GM23338 (cell line): Measurements from ENCODE around the gene GLB1L. TPM values are rescaled to one million over a fixed set of nuclear protein-coding genes. Genes with fewer than 3 reads are reported as not detected.
A peak's percentile ranks its signal among the peaks of the same experiment; 100 is the strongest.

Experiments used
- ATAC-seq: fragments of 200-7000 bp; cut with Tn5 transposase; 3 replicates; pipeline ENCODE4 v1.9.1; 2020
- DNase-seq: peaks from one replicate; pipeline ENCODE4 v3.0.0-alpha.2; 2015; ENCODE audit warnings: low spot score
- H2AFZ ChIP-seq: fragments of 200-600 bp; sonication (generic); 2 replicates; pipeline ENCODE4 v1.8.0; 2016; ENCODE audit warnings: antibody characterized with exemption, mild to moderate bottlenecking, moderate library complexity
- H3F3A ChIP-seq: fragments of 200-600 bp; sonication (generic); replicated peaks from 2 replicates; pipeline ENCODE4 v1.8.0; 2017; ENCODE audit warnings: antibody characterized with exemption, mixed run types, low read depth
- H3K27ac ChIP-seq: fragments of 200-600 bp; sonication (generic); 2 replicates; pipeline ENCODE4 v1.6.1; 2016; ENCODE audit warnings: low read depth
- H3K27me3 ChIP-seq: fragments of 200-600 bp; sonication (generic); 2 replicates; pipeline ENCODE4 v1.8.0; 2016; ENCODE audit warnings: mild to moderate bottlenecking, mixed run types, moderate library complexity; ENCODE audit not compliant: insufficient read depth
- H3K36me3 ChIP-seq: fragments of 200-600 bp; sonication (generic); 2 replicates; pipeline ENCODE4 v1.8.0; 2016; ENCODE audit warnings: mild to moderate bottlenecking; ENCODE audit not compliant: insufficient read depth
- H3K4me1 ChIP-seq: fragments of 200-600 bp; sonication (generic); 2 replicates; pipeline ENCODE4 v1.8.0; 2016; ENCODE audit warnings: mild to moderate bottlenecking, moderate library complexity; ENCODE audit not compliant: insufficient read depth
- H3K4me2 ChIP-seq: fragments of 200-600 bp; sonication (generic); 2 replicates; pipeline ENCODE4 v1.7.1; 2017; ENCODE audit warnings: mixed run types
- H3K4me3 ChIP-seq: fragments of 200-600 bp; sonication (generic); 2 replicates; pipeline ENCODE4 v1.6.1; 2016; ENCODE audit warnings: mixed run types
- H3K79me2 ChIP-seq: fragments of 200-600 bp; sonication (generic); replicated peaks from 2 replicates; pipeline ENCODE4 v1.8.0; 2017; ENCODE audit warnings: mild to moderate bottlenecking; ENCODE audit not compliant: insufficient read depth
- H3K9me2 ChIP-seq: fragments of 200-600 bp; sonication (generic); 2 replicates; pipeline ENCODE4 v1.8.0; 2017; ENCODE audit not compliant: insufficient read depth
- H4K20me1 ChIP-seq: fragments of 200-600 bp; sonication (generic); replicated peaks from 2 replicates; pipeline ENCODE4 v1.8.0; 2017; ENCODE audit warnings: mild to moderate bottlenecking; ENCODE audit not compliant: insufficient read depth
- H3K27ac Mint-ChIP-seq: 2 replicates; pipeline ENCODE4 v1.8.0; 2020; ENCODE audit warnings: inconsistent platforms, mild to moderate bottlenecking, moderate library complexity, mixed read lengths
- H3K27me3 Mint-ChIP-seq: 3 replicates; pipeline ENCODE4 v1.8.0; 2022; ENCODE audit warnings: low read depth, mild to moderate bottlenecking, moderate library complexity, mixed read lengths, inconsistent platforms; ENCODE audit not compliant: insufficient read depth, poor library complexity
- H3K36me3 Mint-ChIP-seq: 3 replicates; pipeline ENCODE4 v1.8.0; 2021; ENCODE audit warnings: low read depth, mild to moderate bottlenecking, inconsistent platforms, moderate library complexity, mixed read lengths
- H3K4me1 Mint-ChIP-seq: 3 replicates; pipeline ENCODE4 v1.8.0; 2020; ENCODE audit warnings: mild to moderate bottlenecking, inconsistent platforms, mixed read lengths
- H3K4me3 Mint-ChIP-seq: 3 replicates; pipeline ENCODE4 v1.8.0; 2021; ENCODE audit warnings: moderate library complexity, mild to moderate bottlenecking, inconsistent platforms, mixed read lengths
- H3K9me3 Mint-ChIP-seq: 3 replicates; pipeline ENCODE4 v1.8.0; 2020; ENCODE audit warnings: moderate library complexity, mild to moderate bottlenecking, inconsistent platforms, mixed read lengths
- EZH2 ChIP-seq: fragments of 200-600 bp; sonication (generic); IDR thresholded peaks from one replicate; pipeline ENCODE4 v1.8.0; 2017; ENCODE audit warnings: antibody characterized with exemption, mild to moderate bottlenecking, low read depth; ENCODE audit not compliant: unreplicated experiment
- EZH2phosphoT487 ChIP-seq: fragments of 200-600 bp; sonication (generic); IDR thresholded peaks from one replicate; pipeline ENCODE4 v1.8.1; 2018; ENCODE audit warnings: antibody characterized with exemption; ENCODE audit not compliant: unreplicated experiment
- JUNB ChIP-seq: IDR thresholded peaks from one replicate; pipeline ENCODE4 v1.6.1; 2016; ENCODE audit warnings: antibody characterized with exemption; ENCODE audit not compliant: unreplicated experiment
- NANOG ChIP-seq: IDR thresholded peaks from 2 replicates; pipeline ENCODE4 v1.6.1; 2016; ENCODE audit warnings: antibody characterized with exemption, borderline replicate concordance
- STAT1 ChIP-seq: IDR thresholded peaks from one replicate; pipeline ENCODE4 v1.6.1; 2016; ENCODE audit warnings: antibody characterized with exemption; ENCODE audit not compliant: unreplicated experiment
- ZNF331 ChIP-seq: fragments of 250-450 bp; sonication (Bioruptor Pico); IDR thresholded peaks from 2 replicates; pipeline ENCODE4 v1.5.0; 2020; ENCODE audit warnings: low read depth, mild to moderate bottlenecking, moderate library complexity
- polyA plus RNA-seq: library from polyadenylated mRNA; unstranded; fragments of >200 nt; fragmentation: Nextera tagmentation; extraction: Ambion mirVana; gene quantifications from 2 replicates; pipeline ENCODE4 v1.2.1, GENCODE V29; 2016
- total RNA-seq: library from RNA; depleted of rRNA; stranded (reverse); fragments of >200 nt; shearing (Covaris generic); gene quantifications from 2 replicates; pipeline ENCODE4 v1.2.3, GENCODE V29; 2014
- TF ChIP-seq, protein P1 (sequence below), 2 experiments: fragments of 200-600 bp in 1 of 2; sonication (generic) in 1 of 2; conservative IDR thresholded peaks; 2 replicates each; pipeline versions ENCODE4 v1.5.1 to v1.6.1; 2016 to 2017; ENCODE audit warnings: antibody characterized with exemption in 2 of 2, low read depth in 2 of 2, mild to moderate bottlenecking in 2 of 2, moderate library complexity in 1 of 2
- TF ChIP-seq, protein P2 (sequence below): IDR thresholded peaks from 2 replicates; pipeline ENCODE4 v1.6.1; 2016; ENCODE audit warnings: antibody characterized with exemption
- TF ChIP-seq, protein P3 (sequence below): fragments of 250-450 bp; sonication (Bioruptor Pico); IDR thresholded peaks from 2 replicates; pipeline ENCODE4 v1.5.0; 2020; ENCODE audit warnings: mild to moderate bottlenecking, moderate library complexity

Gene GLB1L
- total and polyA plus RNA-seq, 2 experiments from 2014 or later = 1.7 to 5.4 TPM

DNA sequence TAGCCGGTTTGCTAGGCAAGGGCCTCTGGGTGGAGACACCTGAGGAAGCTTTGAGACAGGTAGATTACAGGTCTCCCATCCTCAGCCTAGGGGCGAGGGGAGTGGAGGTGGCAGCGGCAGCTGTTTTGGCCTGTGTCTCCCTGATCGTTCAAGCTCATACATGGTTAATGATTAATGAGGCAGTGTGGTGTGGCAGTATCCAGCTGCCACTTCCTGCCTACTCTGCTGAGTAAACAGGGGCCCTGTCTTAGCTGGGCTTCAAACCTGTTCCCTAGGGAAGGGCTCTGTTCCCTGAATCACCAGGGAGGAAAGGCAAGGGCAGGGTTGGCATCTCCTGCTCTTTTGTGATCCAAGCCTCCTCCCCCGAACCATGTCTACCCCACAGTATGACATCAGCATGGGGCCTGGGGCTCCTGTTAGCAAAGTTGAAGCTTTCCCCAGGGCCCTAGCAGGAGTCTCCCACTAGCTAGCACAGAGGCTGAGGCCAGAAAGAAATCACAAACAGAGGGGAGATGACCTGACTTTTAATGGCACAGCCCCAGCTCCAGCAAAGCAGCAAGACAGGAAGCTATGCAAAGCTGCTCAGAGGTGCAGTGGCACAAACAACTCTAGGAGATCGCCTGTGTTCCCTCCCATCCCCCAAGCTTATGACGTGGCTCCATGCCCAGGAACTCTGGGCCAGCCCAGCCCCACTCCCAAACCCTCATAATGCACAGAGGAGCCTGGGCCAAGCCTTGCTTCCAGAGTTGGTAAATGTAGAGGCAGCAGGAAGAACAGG lies 4.1 kb upstream of the GLB1L start:
- no peaks in the 10 kb centered on the region for H4K20me1 ChIP-seq
- Mint-ChIP-seq H3K27ac (peak overlapping the region; percentile 75), H3K27me3 (peaks cover 24% of the 10 kb centered on the region), H3K4me3 (peak overlapping the region; percentile 18; the same call in 1 of the 3 replicates), H3K4me1 (peaks cover 47% of the 10 kb centered on the region), H3K36me3 (peaks cover 44% of the 10 kb centered on the region), H3K9me3 (no peaks in the 10 kb centered on the region)
- peak; percentile 14 for DNase-seq
- H3K36me3 ChIP-seq = peaks cover 3% of the 10 kb centered on the region; the same call in 1 of the 2 replicates
- ATAC-seq = no peak
- peaks cover 20% of the 10 kb centered on the region for H3K27me3 ChIP-seq
- H3K9me2 ChIP-seq = no peaks in the 10 kb centered on the region
- H3K4me2 ChIP-seq = no peak overlapping the region
- peaks cover 15% of the 10 kb centered on the region for H3K4me1 ChIP-seq
- H3K27ac ChIP-seq = peak overlapping the region; percentile 32; the same call in 1 of the 2 replicates
- H3K79me2 ChIP-seq = 0 out of 2 replicates have a peak, but pooled peaks cover 4% of the 10 kb centered on the region
- no peak overlapping the region for H3K4me3 ChIP-seq
- TF ChIP-seq ZNF331 (no peak), EZH2phosphoT487 (no peak), JUNB (no peak), STAT1 (no peak), EZH2 (no peak), NANOG (no peak)
- TF ChIP-seq, protein P1, sequence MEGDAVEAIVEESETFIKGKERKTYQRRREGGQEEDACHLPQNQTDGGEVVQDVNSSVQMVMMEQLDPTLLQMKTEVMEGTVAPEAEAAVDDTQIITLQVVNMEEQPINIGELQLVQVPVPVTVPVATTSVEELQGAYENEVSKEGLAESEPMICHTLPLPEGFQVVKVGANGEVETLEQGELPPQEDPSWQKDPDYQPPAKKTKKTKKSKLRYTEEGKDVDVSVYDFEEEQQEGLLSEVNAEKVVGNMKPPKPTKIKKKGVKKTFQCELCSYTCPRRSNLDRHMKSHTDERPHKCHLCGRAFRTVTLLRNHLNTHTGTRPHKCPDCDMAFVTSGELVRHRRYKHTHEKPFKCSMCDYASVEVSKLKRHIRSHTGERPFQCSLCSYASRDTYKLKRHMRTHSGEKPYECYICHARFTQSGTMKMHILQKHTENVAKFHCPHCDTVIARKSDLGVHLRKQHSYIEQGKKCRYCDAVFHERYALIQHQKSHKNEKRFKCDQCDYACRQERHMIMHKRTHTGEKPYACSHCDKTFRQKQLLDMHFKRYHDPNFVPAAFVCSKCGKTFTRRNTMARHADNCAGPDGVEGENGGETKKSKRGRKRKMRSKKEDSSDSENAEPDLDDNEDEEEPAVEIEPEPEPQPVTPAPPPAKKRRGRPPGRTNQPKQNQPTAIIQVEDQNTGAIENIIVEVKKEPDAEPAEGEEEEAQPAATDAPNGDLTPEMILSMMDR (conservative IDR thresholded peaks at IDR 0.05; ENCODE audit: low read depth in 2 of 2) = no peak
- TF ChIP-seq, protein P2, sequence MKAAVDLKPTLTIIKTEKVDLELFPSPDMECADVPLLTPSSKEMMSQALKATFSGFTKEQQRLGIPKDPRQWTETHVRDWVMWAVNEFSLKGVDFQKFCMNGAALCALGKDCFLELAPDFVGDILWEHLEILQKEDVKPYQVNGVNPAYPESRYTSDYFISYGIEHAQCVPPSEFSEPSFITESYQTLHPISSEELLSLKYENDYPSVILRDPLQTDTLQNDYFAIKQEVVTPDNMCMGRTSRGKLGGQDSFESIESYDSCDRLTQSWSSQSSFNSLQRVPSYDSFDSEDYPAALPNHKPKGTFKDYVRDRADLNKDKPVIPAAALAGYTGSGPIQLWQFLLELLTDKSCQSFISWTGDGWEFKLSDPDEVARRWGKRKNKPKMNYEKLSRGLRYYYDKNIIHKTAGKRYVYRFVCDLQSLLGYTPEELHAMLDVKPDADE = no peak
- TF ChIP-seq, protein P3, sequence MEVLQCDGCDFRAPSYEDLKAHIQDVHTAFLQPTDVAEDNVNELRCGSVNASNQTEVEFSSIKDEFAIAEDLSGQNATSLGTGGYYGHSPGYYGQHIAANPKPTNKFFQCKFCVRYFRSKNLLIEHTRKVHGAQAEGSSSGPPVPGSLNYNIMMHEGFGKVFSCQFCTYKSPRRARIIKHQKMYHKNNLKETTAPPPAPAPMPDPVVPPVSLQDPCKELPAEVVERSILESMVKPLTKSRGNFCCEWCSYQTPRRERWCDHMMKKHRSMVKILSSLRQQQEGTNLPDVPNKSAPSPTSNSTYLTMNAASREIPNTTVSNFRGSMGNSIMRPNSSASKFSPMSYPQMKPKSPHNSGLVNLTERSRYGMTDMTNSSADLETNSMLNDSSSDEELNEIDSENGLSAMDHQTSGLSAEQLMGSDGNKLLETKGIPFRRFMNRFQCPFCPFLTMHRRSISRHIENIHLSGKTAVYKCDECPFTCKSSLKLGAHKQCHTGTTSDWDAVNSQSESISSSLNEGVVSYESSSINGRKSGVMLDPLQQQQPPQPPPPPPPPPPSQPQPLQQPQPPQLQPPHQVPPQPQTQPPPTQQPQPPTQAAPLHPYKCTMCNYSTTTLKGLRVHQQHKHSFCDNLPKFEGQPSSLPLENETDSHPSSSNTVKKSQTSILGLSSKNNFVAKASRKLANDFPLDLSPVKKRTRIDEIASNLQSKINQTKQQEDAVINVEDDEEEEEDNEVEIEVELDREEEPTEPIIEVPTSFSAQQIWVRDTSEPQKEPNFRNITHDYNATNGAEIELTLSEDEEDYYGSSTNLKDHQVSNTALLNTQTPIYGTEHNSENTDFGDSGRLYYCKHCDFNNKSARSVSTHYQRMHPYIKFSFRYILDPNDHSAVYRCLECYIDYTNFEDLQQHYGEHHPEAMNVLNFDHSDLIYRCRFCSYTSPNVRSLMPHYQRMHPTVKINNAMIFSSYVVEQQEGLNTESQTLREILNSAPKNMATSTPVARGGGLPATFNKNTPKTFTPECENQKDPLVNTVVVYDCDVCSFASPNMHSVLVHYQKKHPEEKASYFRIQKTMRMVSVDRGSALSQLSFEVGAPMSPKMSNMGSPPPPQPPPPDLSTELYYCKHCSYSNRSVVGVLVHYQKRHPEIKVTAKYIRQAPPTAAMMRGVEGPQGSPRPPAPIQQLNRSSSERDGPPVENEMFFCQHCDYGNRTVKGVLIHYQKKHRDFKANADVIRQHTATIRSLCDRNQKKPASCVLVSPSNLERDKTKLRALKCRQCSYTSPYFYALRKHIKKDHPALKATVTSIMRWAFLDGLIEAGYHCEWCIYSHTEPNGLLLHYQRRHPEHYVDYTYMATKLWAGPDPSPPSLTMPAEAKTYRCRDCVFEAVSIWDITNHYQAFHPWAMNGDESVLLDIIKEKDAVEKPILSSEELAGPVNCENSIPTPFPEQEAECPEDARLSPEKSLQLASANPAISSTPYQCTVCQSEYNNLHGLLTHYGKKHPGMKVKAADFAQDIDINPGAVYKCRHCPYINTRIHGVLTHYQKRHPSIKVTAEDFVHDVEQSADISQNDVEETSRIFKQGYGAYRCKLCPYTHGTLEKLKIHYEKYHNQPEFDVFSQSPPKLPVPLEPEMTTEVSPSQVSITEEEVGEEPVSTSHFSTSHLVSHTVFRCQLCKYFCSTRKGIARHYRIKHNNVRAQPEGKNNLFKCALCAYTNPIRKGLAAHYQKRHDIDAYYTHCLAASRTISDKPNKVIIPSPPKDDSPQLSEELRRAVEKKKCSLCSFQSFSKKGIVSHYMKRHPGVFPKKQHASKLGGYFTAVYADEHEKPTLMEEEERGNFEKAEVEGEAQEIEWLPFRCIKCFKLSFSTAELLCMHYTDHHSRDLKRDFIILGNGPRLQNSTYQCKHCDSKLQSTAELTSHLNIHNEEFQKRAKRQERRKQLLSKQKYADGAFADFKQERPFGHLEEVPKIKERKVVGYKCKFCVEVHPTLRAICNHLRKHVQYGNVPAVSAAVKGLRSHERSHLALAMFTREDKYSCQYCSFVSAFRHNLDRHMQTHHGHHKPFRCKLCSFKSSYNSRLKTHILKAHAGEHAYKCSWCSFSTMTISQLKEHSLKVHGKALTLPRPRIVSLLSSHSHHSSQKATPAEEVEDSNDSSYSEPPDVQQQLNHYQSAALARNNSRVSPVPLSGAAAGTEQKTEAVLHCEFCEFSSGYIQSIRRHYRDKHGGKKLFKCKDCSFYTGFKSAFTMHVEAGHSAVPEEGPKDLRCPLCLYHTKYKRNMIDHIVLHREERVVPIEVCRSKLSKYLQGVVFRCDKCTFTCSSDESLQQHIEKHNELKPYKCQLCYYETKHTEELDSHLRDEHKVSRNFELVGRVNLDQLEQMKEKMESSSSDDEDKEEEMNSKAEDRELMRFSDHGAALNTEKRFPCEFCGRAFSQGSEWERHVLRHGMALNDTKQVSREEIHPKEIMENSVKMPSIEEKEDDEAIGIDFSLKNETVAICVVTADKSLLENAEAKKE (CRISPR knock-in tag) = no peak
- H2AFZ ChIP-seq = no peak overlapping the region
- H3F3A ChIP-seq = no peaks in the 10 kb centered on the region
